SW 1271 (cell line): ENCODE measurements around the gene MTERF2.
A peak's percentile ranks its signal among the peaks of the same experiment; 100 is the strongest.
"Not testable (repeated sequence)": the region's sequence is repeated elsewhere in the genome, so short reads cannot be mapped to it uniquely, and the experiment has no call there.

Experiments
- DNase-seq, 2 experiments: peaks; one replicate each; lab custom pipeline; 2025; lab: John Stamatoyannopoulos, UW

MTERF2 gene

GRCh38 chr12:106986625-106987389 is at the start of gene MTERF2:
TSS of gene MTERF2 (minus strand) at chr12:106987146. CDS start at chr12:106978714, 8,432 bp downstream.
- peak; percentile 84 to 89 for DNase-seq

GRCh38 chr12:107035733-107036132 is 48.8 kb upstream of the MTERF2 start:
- no peak for DNase-seq

- no peak for DNase-seq
Observed at GRCh38 chr12:107033758-107034739, 47.1 kb upstream of the MTERF2 start.

- DNase-seq, result no peak
Observed at GRCh38 chr12:107032266-107032665, 45.3 kb upstream of the MTERF2 start.

GRCh38 chr12:107031061-107031460 is 44.1 kb upstream of the MTERF2 start:
- DNase-seq, result no peak

GRCh38 chr12:107029081-107029480 is 42.1 kb upstream of the MTERF2 start:
- DNase-seq, result no peak

- DNase-seq, result peak; percentile 40 to 89
Observed at GRCh38 chr12:107027636-107028053, 40.7 kb upstream of the MTERF2 start.

- DNase-seq, result no peak
Observed at GRCh38 chr12:107026806-107027635, 40.1 kb upstream of the MTERF2 start.

GRCh38 chr12:107026356-107026755 is 39.4 kb upstream of the MTERF2 start:
- not testable (repeated sequence) for DNase-seq

GRCh38 chr12:107025671-107026070 is 38.7 kb upstream of the MTERF2 start:
- no peak for DNase-seq

GRCh38 chr12:107019546-107019945 is 32.6 kb upstream of the MTERF2 start:
- no peak for DNase-seq

- no peak for DNase-seq
Observed at GRCh38 chr12:107017042-107017441, 30.1 kb upstream of the MTERF2 start.

- peak in 1 of 2 experiments; percentile 8 for DNase-seq
Observed at GRCh38 chr12:107014055-107014454, 27.1 kb upstream of the MTERF2 start.

GRCh38 chr12:107012736-107013425 is 25.9 kb upstream of the MTERF2 start:
- DNase-seq, result no peak

GRCh38 chr12:107011519-107011918 is 24.6 kb upstream of the MTERF2 start:
- no peak for DNase-seq

GRCh38 chr12:107007411-107007810 is 20.5 kb upstream of the MTERF2 start:
- no peak for DNase-seq

GRCh38 chr12:107002665-107003064 is 15.7 kb upstream of the MTERF2 start:
- DNase-seq, result not testable (repeated sequence)

- DNase-seq, result no peak
Observed at GRCh38 chr12:106999446-106999845, 12.5 kb upstream of the MTERF2 start.

GRCh38 chr12:106997916-106998315 is 11.0 kb upstream of the MTERF2 start:
- no peak for DNase-seq

GRCh38 chr12:106996102-106996501 is 9.2 kb upstream of the MTERF2 start:
- DNase-seq, result not testable (repeated sequence)

- peak in 1 of 2 experiments; percentile 18 for DNase-seq
Observed at GRCh38 chr12:106994579-106995220, 7.8 kb upstream of the MTERF2 start.
